RWPE2 (cell line): ENCODE results near the gene TRIM14.
"Not testable (repeated sequence)": the region's sequence is repeated elsewhere in the genome, so short reads cannot be mapped to it uniquely, and the experiment has no call there.

Source experiments
- ATAC-seq: fragments of 200-7000 bp; cut with Tn5 transposase; 3 replicates; pipeline ENCODE4 v1.9.1; 2021; ENCODE audit warnings: low read depth
- DNase-seq: peaks from one replicate; pipeline ENCODE4 v3.0.0-alpha.2; 2020; ENCODE audit warnings: low spot score
- H3K27ac ChIP-seq: fragments of 450-650 bp; 2 replicates; pipeline ENCODE4 v1.5.1; 2017; ENCODE audit warnings: mild to moderate bottlenecking; ENCODE audit not compliant: poor library complexity, severe bottlenecking
- H3K27me3 ChIP-seq: fragments of 250-450 bp; sonication (Bioruptor Pico); 2 replicates; pipeline ENCODE4 v1.5.1; 2021; ENCODE audit warnings: mild to moderate bottlenecking, moderate library complexity; ENCODE audit not compliant: insufficient read depth, poor library complexity, severe bottlenecking
- H3K36me3 ChIP-seq: fragments of 250-450 bp; sonication (Bioruptor Pico); 2 replicates; pipeline ENCODE4 v1.5.1; 2020; ENCODE audit warnings: low read depth, mild to moderate bottlenecking, moderate library complexity
- H3K4me1 ChIP-seq: fragments of 250-450 bp; sonication (Bioruptor Pico); 2 replicates; pipeline ENCODE4 v1.5.1; 2021; ENCODE audit warnings: mild to moderate bottlenecking, moderate library complexity; ENCODE audit not compliant: insufficient read depth, poor library complexity, severe bottlenecking
- H3K4me3 ChIP-seq: fragments of 250-450 bp; sonication (Bioruptor Pico); 2 replicates; pipeline ENCODE4 v1.5.1; 2021; ENCODE audit warnings: mild to moderate bottlenecking, moderate library complexity; ENCODE audit not compliant: severe bottlenecking
- H3K9me3 ChIP-seq: fragments of 250-450 bp; sonication (Bioruptor Pico); 2 replicates; pipeline ENCODE4 v1.5.1; 2021; ENCODE audit warnings: mild to moderate bottlenecking, moderate library complexity; ENCODE audit not compliant: severe bottlenecking
- TF ChIP-seq, protein P1 (sequence below): fragments of 450-650 bp; IDR thresholded peaks from one replicate; pipeline ENCODE4 v1.5.1; 2017; ENCODE audit warnings: mild to moderate bottlenecking, moderate library complexity; ENCODE audit not compliant: poor library complexity, severe bottlenecking

TRIM14 gene

DNA sequence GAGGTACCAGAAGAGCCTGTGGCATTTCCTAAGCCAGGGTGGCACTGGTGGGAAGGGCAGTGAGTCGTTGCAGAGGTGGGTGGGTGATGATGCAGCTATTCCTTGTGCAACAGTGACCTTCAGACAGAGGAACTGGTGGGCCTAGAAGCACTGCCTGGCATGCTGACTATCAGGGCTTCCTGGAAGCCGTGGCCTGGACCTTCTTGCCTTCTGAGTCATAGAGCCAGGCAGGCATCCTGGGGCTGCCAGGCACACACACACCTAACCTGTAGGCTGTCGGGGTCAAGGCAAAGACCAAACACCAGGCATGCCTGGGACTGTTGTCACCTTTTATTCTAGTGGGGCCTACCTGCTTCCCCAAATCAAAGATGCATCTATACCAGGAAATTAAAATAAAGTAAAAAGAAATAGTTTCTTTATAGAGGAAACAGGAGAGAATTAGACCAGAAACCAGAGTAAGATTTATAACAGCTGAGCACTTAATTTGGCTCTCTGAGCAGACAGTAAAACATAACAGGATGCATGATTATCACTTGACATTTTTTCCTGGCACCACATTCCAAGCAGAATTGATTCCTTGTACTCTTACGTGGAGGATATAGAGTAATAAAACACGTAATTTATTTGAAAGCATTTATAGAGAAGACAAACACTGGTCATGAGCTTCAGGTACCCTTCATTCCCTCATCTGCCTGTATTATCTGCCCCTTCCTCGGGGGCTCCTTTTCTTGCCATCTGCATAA is 37.4 kb downstream of the TRIM14 start:
- TF ChIP-seq, protein P1, sequence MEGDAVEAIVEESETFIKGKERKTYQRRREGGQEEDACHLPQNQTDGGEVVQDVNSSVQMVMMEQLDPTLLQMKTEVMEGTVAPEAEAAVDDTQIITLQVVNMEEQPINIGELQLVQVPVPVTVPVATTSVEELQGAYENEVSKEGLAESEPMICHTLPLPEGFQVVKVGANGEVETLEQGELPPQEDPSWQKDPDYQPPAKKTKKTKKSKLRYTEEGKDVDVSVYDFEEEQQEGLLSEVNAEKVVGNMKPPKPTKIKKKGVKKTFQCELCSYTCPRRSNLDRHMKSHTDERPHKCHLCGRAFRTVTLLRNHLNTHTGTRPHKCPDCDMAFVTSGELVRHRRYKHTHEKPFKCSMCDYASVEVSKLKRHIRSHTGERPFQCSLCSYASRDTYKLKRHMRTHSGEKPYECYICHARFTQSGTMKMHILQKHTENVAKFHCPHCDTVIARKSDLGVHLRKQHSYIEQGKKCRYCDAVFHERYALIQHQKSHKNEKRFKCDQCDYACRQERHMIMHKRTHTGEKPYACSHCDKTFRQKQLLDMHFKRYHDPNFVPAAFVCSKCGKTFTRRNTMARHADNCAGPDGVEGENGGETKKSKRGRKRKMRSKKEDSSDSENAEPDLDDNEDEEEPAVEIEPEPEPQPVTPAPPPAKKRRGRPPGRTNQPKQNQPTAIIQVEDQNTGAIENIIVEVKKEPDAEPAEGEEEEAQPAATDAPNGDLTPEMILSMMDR: no peak
- peaks cover 11% of the 10 kb centered on the region for H3K4me1 ChIP-seq
- peak; percentile 89 for ATAC-seq
- no peak overlapping the region for H3K4me3 ChIP-seq
- H3K27me3 ChIP-seq: no peaks in the 10 kb centered on the region
- peak overlapping the region; percentile 54 for H3K27ac ChIP-seq
- no peak for DNase-seq
- peaks cover 76% of the 10 kb centered on the region for H3K36me3 ChIP-seq
- H3K9me3 ChIP-seq: no peaks in the 10 kb centered on the region

- ATAC-seq (no peak), DNase-seq (no peak)
- Histone ChIP-seq H3K27me3 (no peaks in the 10 kb centered on the region), H3K9me3 (no peaks in the 10 kb centered on the region), H3K27ac (peak overlapping the region; percentile 54), H3K4me1 (peaks cover 11% of the 10 kb centered on the region), H3K36me3 (peaks cover 74% of the 10 kb centered on the region), H3K4me3 (no peak overlapping the region)
- TF ChIP-seq, protein P1: no peak
Observed at GRCh38 chr9:98080780-98081179, 38.2 kb downstream of the TRIM14 start.

DNA sequence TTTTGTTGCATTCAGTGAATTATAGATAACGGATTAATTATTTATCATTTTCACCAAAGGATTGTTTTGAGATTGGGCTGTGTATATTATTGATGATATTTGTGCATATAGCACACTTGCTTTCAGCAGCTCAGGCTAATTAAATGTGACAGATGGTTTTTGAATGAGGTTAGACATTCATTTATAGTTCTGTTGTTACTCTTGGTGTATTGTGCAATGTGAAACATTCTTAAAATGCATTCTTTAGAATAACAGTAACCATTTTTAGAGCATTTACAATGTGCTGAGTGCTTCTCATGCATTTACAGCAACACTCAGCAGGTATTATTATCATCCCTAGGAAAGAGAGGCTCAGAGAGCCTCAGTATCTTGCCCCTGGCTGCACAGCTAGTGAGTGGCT is 38.7 kb downstream of the TRIM14 start:
- no peak overlapping the region for H3K4me3 ChIP-seq
- no peaks in the 10 kb centered on the region for H3K9me3 ChIP-seq
- ATAC-seq: no peak
- TF ChIP-seq, protein P1: no peak
- peaks cover 74% of the 10 kb centered on the region for H3K36me3 ChIP-seq
- H3K4me1 ChIP-seq: peaks cover 11% of the 10 kb centered on the region
- no peaks in the 10 kb centered on the region for H3K27me3 ChIP-seq
- H3K27ac ChIP-seq: peak overlapping the region; percentile 54
- no peak for DNase-seq

- no peak for DNase-seq
- H3K9me3 ChIP-seq: no peaks in the 10 kb centered on the region
- TF ChIP-seq, protein P1: no peak
- no peak overlapping the region for H3K4me3 ChIP-seq
- H3K4me1 ChIP-seq: peaks cover 15% of the 10 kb centered on the region
- H3K27ac ChIP-seq: no peak overlapping the region
- H3K27me3 ChIP-seq: no peaks in the 10 kb centered on the region
- ATAC-seq: no peak
- H3K36me3 ChIP-seq: peaks cover 71% of the 10 kb centered on the region
Observed at GRCh38 chr9:98078895-98079294, 40.1 kb downstream of the TRIM14 start.

GRCh38 chr9:98076514-98076890 is 42.5 kb downstream of the TRIM14 start:
- H3K27ac ChIP-seq, H3K27me3 ChIP-seq, DNase-seq, H3K9me3 ChIP-seq, ATAC-seq, H3K4me1 ChIP-seq, H3K4me3 ChIP-seq: not testable (repeated sequence)
- H3K36me3 ChIP-seq: peaks cover 50% of the 10 kb centered on the region
